Limb (tissue), 2 donors: ENCODE results near the gene GEN1.
A peak's percentile ranks its signal among the peaks of the same experiment; 100 is the strongest.

Experiments used
- DNase-seq, 2 donors: peaks; one replicate each; pipeline ENCODE4 v3.0.0-alpha.2; 2016; ENCODE audit errors: extremely low spot score in 2 of 2

Gene GEN1, protein sequence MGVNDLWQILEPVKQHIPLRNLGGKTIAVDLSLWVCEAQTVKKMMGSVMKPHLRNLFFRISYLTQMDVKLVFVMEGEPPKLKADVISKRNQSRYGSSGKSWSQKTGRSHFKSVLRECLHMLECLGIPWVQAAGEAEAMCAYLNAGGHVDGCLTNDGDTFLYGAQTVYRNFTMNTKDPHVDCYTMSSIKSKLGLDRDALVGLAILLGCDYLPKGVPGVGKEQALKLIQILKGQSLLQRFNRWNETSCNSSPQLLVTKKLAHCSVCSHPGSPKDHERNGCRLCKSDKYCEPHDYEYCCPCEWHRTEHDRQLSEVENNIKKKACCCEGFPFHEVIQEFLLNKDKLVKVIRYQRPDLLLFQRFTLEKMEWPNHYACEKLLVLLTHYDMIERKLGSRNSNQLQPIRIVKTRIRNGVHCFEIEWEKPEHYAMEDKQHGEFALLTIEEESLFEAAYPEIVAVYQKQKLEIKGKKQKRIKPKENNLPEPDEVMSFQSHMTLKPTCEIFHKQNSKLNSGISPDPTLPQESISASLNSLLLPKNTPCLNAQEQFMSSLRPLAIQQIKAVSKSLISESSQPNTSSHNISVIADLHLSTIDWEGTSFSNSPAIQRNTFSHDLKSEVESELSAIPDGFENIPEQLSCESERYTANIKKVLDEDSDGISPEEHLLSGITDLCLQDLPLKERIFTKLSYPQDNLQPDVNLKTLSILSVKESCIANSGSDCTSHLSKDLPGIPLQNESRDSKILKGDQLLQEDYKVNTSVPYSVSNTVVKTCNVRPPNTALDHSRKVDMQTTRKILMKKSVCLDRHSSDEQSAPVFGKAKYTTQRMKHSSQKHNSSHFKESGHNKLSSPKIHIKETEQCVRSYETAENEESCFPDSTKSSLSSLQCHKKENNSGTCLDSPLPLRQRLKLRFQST

GRCh38 chr2:17753803-17754663, at the start of gene GEN1, which contains the start of gene SMC6:
TSS of gene GEN1 (plus strand) at chr2:17754138. CDS start at chr2:17759944, 5,806 bp downstream.
TSS of gene SMC6 (minus strand) at chr2:17753810. CDS start at chr2:17745946, 7,864 bp downstream.
- DNase-seq = peak; percentile 94 to 96

DNA sequence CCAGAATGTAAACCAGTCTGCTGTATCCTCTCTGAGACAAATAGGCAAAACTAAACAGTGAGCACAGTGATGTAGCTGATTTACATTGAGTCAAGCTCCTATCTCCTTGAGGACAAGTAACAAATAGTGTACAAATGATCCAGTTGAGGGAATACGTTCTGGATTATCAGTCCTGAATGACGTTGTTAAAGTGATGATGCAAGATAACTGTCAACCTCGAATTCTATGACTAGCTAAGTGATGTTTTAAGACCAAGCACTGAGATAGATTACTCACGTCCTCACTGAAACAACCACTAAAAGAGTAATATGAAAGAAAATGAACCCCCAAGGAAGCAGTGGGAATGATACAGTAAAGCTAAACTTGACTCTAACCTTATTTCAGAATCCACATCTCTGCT, 47.1 kb upstream of the GEN1 start:
- DNase-seq = no peak

DNA sequence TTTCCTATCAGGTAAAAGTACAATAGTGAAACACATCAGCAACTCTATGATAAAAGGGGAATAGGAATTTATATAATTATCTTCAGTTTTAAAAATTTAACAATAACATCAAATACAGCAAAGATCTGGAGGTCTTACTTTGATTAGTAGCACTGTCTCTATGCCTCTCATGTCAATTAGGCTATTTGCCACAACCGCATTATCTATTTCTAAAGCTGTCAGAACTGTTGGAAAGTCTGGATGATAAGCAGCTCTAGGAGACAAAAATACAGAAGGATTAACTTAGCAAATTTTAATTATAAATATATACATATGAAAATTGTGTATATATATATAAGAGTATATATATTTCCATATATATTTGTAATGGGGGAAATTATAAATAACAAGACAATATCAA, 45.4 kb upstream of the GEN1 start:
- DNase-seq = no peak

DNA sequence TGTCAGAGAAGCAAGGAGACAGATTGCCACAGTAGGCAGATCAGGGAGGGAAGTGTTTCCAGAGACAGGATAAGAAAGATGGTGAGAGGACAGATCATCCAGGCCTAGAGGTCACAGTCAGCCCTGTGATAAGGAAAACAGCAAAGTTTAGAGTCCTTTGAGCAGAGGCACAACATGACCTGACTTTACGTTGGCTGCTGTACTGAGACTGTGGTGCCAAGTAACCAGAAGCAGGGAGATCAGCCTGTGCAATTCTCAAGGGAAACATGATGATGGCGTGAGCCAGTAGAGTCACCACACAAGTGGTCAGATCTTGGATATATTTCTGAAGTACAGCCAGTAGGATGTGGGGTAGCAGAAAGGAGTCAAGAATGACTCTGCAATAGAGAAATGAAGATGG, 44.0 kb upstream of the GEN1 start:
- DNase-seq = no peak

DNA sequence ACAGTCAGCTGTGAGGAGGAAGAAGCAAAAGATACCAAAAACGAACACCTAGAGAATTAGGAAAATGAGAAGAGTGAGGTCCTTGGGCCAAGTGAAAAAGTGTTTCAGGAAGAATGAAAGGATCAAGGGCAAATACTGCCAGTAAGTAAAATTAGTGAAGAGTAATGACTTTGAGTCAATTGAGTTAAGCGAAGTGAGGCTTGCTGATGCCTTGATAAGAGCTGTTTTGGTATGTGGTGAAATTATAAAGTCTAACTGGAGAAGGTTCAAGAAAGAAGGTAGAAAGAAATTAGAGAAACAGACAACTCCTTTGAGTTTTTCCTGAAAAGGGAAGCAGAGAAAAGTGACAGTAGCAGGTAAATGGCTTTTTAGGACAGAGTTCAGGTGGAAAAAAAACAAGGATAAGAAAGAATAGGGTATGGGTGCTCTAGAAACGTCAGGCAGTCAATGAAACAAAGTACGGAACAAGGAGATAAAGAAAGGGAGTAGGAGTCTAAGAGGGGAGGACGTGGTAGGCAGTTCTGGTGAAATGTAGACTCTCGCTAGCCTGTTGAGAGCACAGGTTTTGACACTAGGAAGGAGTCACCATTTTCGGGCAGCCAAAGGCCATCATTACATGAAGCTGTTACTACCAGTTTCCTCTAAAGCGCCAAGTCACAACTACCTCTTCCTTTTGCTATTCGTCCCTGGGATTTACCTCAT, 43.2 kb upstream of the GEN1 start:
- no peak for DNase-seq

- no peak for DNase-seq
Observed at GRCh38 chr2:17713291-17713690, 40.6 kb upstream of the GEN1 start.

DNA sequence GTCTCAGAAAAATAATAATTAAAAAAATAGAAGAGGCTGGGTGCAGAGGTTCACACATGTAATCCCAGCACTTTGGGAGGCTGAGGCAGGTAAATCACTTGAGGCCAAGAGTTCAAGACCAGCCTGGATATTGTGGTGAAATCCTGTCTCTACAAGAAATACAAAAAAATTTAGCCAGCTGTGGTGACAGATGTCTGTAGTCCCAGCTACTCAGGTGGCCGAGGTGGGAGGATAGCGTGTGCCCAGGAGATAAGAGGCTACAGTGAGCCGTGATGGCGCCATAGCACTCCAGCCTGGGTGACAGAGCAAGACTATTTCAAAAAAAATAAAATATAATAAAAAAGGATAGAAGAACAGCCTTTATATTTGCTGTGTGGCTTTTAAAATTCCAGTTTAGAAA, 36.3 kb upstream of the GEN1 start:
- no peak for DNase-seq

- no peak for DNase-seq
Observed at GRCh38 chr2:17718689-17719088, 35.2 kb upstream of the GEN1 start.

DNA sequence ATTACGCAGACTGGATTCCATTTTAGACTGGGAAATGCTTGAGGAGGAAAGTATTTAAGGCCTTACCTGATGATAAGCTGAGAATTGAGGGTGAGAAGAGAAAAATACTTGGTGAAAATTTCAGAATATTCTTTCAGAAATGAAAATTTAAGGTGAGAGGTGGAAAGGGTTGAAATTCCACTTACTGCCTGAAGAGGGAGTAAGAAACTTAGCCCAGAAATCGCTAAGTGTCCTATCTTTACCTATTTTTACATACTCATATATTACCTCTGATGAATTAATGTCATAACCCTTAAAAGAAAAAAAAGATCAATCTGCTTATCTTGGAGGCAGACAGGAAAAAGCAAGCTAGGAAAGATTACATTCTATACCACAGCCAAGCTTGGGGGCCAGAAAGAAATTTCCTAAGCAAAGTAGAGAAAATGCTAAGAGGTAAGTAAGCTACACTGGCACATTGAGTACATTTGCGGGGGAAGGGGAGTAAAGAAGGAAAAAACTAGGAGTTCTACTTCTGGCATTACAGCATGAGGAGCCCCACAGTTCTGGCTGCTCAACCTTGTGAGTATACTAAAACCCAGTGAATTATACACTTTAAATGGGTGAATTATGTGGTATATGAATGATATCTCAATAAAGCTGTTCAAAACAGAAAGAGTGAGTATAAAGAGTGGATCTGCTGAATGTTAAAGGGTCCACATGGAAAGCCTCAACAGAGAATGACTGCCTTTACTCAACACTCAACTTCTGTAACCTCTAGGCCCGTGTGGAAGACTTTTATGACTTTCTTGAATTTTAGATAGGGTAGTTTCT, 34.2 kb upstream of the GEN1 start:
- DNase-seq = peak in 1 of 2 donors; percentile 5

DNA sequence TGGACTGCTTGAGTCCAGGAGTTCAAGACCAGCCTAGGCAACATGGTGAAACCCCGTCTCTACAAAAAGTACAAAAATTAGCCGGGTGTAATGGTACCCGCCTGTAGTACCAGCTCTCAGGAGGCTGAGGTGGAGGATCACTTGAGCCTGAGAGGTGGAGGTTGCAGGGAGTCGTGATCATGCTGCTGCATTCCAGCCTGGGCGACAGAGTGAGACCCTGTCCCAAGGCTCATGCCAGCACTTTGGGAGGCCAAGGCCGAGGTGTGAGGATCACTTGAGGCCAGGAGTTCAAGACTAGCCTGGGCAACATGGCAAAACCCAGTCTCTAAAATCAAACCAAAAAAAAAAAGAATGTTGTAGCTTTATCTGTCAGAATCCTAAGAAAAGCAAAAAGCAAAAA, 25.7 kb upstream of the GEN1 start:
- DNase-seq = no peak

GRCh38 chr2:17729880-17730279, 24.1 kb upstream of the GEN1 start:
- no peak for DNase-seq

- no peak for DNase-seq
Observed at GRCh38 chr2:17733599-17733998, 20.3 kb upstream of the GEN1 start.

DNA sequence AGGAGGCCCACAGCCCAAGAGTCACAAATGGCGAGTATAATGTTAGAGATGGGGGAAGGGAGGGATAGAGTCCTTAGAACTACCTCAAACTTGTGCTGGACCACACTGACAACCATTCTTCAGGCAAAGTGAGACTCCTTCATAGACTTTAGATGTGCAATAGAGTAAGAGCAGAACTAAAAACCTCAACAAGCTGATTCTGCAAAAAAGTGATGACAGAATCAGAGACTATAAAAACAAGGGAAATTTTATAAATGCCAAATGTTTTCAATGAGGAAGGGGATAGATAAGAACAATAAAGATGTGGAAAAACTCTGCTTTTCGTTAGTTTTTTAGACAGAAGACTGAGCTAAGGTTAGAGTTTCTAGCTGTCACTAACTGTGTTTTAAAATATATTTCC, 18.1 kb upstream of the GEN1 start:
- DNase-seq = no peak

DNA sequence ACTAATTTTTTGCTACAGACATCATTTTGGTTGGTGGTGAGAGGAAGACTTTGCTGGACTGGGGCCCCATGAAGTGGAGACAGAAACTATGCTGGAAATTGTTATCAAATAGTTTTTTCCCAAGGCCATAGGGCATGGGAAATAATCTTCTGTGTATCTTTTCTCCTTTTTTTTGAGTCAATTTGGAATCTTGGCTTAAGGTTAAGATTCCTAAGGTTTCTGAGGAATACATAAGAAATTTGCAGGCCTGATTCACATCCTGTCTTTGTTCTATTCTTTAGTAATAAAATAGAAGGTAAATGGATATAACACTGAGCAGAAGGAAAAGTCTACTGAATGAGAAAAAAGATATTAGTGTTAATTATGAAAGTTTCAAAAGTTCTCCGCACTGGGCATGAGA, 16.9 kb upstream of the GEN1 start:
- no peak for DNase-seq

GRCh38 chr2:17740203-17740602, 13.7 kb upstream of the GEN1 start:
- no peak for DNase-seq

DNA sequence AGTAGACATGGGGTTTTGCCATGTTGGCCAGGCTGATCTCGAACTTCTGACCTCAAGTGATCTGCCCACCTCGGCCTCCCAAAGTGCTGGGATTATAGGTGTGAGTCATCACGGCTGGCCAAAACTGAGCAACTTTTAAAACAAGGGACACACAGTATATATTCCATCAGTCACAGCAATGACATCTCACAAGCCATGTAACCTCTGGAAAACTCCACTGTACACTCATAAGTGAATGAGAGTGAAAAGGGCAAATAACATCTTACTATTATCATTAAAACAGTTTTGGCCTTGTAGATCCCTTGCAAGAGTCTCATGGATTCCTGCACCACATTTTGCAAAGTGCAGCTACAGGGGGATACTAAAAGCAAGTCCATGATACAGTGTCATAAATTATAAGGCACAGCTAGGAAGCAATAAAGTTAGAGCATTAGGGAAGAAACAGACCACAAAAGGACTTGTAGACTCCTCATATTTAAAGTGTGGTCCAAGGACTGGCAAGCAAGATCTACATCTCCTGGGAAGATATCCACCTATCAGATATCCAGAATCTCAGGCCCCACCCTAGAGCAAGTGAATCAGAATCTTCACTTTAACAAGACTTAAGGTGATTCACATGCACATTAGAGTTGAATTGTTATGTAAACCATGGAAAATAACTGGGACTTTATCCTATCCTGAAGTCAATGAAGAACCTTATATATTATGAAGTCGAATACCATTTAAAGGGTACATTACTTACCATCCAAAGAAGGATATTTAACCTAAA, 6.1 kb upstream of the GEN1 start:
- no peak for DNase-seq

GRCh38 chr2:17748745-17749144, 5.2 kb upstream of the GEN1 start:
- DNase-seq = no peak

DNA sequence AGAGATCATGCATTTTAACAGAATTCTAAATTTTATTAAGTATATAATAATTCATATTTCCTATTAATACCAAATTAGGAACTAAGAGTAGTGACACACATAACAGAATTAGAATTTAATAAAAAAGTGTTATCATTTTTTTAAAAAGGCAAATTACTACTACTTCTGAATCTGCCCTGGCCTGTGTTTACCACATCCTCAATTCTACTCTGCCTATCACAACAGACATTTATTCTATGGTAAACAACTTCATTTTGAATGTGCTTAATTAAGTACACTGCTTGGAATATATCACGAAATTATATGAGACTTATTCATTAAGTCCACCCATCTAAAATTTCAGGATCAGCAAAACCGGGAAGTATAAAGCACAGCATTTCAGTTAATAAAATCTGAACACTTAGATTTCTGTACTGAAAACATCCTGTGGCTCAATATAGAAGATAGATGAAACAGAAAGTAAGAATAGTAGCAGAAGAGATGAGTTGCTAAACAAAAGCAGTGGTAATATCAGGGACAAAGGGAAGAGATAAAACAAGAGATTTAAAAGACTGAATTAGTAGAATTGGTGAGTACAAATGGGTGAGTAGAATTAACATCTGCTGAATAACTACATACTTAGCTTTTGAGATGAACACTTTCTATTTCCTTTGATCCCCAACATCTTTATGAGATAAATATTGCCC, 4.0 kb upstream of the GEN1 start:
- no peak for DNase-seq

DNA sequence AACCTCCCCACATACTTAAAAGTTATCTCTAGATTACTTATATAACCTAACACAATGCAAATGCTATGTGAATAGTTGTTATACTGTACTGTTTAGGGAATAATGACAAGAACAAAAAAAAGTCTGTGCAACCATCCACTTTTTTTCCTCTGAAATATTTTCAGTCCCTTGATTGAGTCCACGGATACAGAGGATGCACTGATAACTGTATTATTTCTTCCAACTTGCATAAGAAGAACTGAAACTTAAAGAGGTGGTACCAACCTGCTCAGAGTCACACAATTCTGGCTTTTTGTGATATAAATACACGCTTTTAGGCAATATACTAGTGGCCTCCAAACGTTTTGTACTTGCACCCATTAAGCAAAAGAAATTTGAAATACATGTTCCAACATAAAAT, 1.7 kb upstream of the GEN1 start:
- DNase-seq = no peak
